ENCODE measurements around the gene PRSS8. TPM values are rescaled to one million over a fixed set of nuclear protein-coding genes. Genes with fewer than 3 reads are reported as not detected.

Gene PRSS8
- total RNA-seq, 1 experiment from 2014 or later: not detected

DNA sequence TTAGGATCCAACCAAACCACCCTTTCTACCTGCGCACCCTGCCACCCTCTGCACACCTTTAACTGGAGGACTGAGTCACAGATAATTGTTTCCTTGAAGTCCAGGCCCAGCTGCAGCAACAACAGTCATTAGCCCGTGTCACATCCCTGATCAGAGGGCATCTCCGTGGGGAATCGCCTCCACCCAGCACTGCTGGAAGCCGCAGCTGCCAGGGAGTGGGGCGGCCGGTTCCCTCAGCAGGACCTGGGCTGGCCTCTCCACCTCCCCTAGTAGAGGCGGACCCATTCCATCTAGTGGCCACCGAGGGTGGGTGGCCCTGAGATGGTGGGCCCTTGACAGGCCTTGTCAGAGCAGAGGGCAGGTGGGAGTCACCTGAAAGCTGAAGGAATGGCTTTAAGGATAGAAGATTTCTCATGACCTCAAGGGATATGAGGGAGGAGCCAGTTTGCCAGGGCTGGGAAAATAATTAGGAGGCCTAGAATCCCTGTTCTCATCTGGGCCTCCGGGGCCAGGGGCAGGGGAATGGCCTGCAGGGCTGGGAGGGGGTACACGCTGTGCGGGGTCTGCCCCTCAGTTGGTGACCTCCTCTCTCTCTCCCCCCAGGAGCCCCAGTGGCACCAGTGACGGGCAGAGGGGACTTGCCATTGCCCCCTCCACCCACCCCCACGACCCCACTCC is 53.0 kb downstream of the PRSS8 start:
- no peak for DNase-seq (ENCODE audit: low read depth)

Other genes starting within 250 kb of the PRSS8 start
- 33.6 and 34.7 TPM in 2 replicates for gene BCL7C, start 241.7 kb downstream of the PRSS8 start, total RNA-seq (2014; rRNA removed; shearing (Covaris generic))
- 0.42 TPM in 1 of 2 replicates, not detected in the other for gene CTF1, start 239.1 kb downstream of the PRSS8 start, total RNA-seq (2014; rRNA removed; shearing (Covaris generic))
- 10.5 and 16.8 TPM in 2 replicates for gene FBXL19, start 212.2 kb downstream of the PRSS8 start, total RNA-seq (2014; rRNA removed; shearing (Covaris generic))
- 46.0 and 58.5 TPM in 2 replicates for gene ORAI3, start 186.7 kb downstream of the PRSS8 start, total RNA-seq (2014; rRNA removed; shearing (Covaris generic))
- gene SETD1A, start 178.0 kb downstream of the PRSS8 start, total RNA-seq (2014; rRNA removed; shearing (Covaris generic)): 1.4 and 3.9 TPM in 2 replicates
- 7.0 and 8.2 TPM in 2 replicates for gene HSD3B7, start 150.5 kb downstream of the PRSS8 start, total RNA-seq (2014; rRNA removed; shearing (Covaris generic))
- gene STX1B, start 125.1 kb downstream of the PRSS8 start, total RNA-seq (2014; rRNA removed; shearing (Covaris generic)): 0.20 and 0.37 TPM in 2 replicates
- 11.7 and 26.7 TPM in 2 replicates for gene STX4, start 102.2 kb downstream of the PRSS8 start, total RNA-seq (2014; rRNA removed; shearing (Covaris generic))
- 6.5 and 11.9 TPM in 2 replicates for gene ZNF668, start 61.5 kb downstream of the PRSS8 start, total RNA-seq (2014; rRNA removed; shearing (Covaris generic))
- gene ZNF646, start 61.3 kb downstream of the PRSS8 start, total RNA-seq (2014; rRNA removed; shearing (Covaris generic)): 14.3 and 21.5 TPM in 2 replicates
- 2.5 and 2.7 TPM in 2 replicates for gene PRSS53, start 46.8 kb downstream of the PRSS8 start, total RNA-seq (2014; rRNA removed; shearing (Covaris generic))
- gene VKORC1, start 40.9 kb downstream of the PRSS8 start, total RNA-seq (2014; rRNA removed; shearing (Covaris generic)): 193 and 223 TPM in 2 replicates
- 52.8 and 57.7 TPM in 2 replicates for gene BCKDK, start 27.3 kb downstream of the PRSS8 start, total RNA-seq (2014; rRNA removed; shearing (Covaris generic))
- gene KAT8, start 18.1 kb downstream of the PRSS8 start, total RNA-seq (2014; rRNA removed; shearing (Covaris generic)): 45.0 and 53.3 TPM in 2 replicates
- 0.10 and 0.49 TPM in 2 replicates for gene PRSS36, start 14.3 kb upstream of the PRSS8 start, total RNA-seq (2014; rRNA removed; shearing (Covaris generic))
- gene FUS, start 44.4 kb upstream of the PRSS8 start, total RNA-seq (2014; rRNA removed; shearing (Covaris generic)): 22.4 and 29.3 TPM in 2 replicates
- gene PYCARD, start 67.0 kb upstream of the PRSS8 start, total RNA-seq (2014; rRNA removed; shearing (Covaris generic)): 7.9 and 8.9 TPM in 2 replicates
- not detected in 2 replicates for gene TRIM72, start 78.4 kb upstream of the PRSS8 start, total RNA-seq (2014; rRNA removed; shearing (Covaris generic))
- gene PYDC1, start 81.4 kb upstream of the PRSS8 start, total RNA-seq (2014; rRNA removed; shearing (Covaris generic)): not detected in 2 replicates
- not detected in 2 replicates for gene ITGAM, start 124.2 kb upstream of the PRSS8 start, total RNA-seq (2014; rRNA removed; shearing (Covaris generic))
- gene ITGAX, start 219.4 kb upstream of the PRSS8 start, total RNA-seq (2014; rRNA removed; shearing (Covaris generic)): 1.1 and 2.8 TPM in 2 replicates

Data from M059J (cell line).